CD4-positive, alpha-beta T cell treated with Interleukin-1 beta for 1 hour (primary cell): ENCODE data around the gene MYF6.

Experiments used
- DNase-seq, 2 donors: peaks; one replicate each; pipeline ENCODE4 v3.0.0-alpha.2; 2020 to 2022

The MYF6 gene

DNA sequence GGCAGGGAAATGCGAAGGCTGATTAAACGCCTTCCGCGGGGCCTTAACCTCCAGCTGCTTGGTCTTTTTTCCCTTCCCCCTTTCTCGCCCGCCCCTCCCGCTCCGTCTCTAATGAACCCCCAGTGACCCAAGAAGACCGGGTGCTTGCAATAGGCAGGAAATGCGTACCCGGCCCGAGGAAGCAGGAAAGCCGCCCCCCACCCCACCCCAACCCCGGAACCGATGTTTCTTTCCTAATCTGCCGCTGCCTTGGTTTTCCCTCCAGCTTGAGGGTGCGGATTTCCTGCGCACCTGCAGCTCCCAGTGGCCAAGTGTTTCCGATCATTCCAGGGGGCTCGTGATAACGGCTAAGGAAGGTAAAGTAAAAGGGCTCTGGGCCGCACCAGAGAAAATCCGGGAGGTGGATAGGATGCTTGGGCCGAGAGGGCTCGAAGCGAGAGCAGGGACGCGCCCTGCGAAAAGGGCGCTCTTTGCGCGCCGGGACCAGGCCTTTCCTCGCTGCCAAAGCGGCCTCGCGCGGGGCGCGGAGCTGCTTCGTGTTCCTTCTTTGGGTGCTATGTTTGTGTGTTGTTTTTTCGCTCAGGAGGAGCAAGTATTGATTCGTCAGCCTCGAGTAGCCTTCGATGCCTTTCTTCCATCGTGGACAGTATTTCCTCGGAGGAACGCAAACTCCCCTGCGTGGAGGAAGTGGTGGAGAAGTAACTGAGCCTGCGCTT, 983 bp downstream of the MYF6 start:
- no peak for DNase-seq

DNA sequence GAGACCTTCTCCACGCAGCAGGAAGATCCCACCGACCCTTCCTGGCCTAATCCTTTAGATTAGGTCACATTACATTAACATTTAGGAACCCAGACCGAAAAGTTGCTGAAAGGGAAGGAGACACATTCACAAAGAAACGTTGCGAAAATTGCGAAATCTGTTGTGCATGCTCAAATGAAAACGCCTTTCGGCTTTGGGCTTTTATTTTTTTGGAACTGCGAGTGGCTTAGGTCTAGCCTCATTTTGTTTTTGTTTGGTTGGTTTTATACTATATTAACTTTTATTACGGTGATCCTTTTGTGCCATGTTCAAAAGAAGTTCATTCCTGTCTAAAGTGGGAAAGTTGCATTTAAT, 1.5 kb downstream of the MYF6 start:
- DNase-seq, result no peak

DNA sequence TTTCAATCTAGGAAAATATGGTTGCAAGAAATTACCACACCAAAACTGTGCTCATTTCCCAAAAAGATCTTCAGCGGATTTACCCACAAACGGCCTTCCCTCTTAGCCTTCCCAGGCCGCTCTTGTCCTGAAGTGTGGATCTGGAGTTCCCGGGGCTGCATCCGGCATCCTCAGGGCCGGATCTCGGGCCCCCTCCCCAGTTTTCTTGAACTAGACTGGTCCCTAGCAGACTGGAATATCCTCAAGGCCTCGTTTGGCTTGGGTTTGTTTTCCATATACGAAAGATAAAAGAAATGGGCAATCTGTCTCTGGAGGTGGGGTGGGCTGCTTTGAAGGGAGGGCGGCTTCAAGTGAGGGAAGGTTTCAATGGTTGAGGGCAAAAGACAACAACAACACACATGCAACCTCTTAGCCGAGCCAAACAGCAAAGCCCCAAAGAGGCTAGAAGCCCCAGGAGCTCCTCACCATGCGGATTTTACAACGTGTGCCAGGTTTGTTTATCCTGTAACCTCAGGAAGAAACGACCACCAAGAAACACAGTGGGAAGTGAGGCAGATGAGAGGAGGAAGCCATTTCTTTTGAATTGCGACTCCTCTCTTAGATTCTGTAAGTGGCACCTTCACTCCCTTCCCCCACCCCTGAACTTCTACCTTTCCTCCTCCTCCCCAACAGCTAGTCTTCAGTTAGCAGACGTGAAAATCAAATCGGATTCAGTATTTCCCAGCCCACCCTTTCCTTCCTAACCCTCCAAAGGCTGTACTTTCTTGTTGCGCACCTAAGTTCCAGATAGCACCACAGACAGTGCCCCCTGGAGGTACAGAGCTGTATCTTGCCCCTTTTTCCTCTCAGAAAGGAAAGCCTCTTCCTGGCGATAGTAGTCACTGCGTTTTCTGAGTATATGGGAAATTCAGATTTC, 2.6 kb downstream of the MYF6 start:
- no peak for DNase-seq

DNA sequence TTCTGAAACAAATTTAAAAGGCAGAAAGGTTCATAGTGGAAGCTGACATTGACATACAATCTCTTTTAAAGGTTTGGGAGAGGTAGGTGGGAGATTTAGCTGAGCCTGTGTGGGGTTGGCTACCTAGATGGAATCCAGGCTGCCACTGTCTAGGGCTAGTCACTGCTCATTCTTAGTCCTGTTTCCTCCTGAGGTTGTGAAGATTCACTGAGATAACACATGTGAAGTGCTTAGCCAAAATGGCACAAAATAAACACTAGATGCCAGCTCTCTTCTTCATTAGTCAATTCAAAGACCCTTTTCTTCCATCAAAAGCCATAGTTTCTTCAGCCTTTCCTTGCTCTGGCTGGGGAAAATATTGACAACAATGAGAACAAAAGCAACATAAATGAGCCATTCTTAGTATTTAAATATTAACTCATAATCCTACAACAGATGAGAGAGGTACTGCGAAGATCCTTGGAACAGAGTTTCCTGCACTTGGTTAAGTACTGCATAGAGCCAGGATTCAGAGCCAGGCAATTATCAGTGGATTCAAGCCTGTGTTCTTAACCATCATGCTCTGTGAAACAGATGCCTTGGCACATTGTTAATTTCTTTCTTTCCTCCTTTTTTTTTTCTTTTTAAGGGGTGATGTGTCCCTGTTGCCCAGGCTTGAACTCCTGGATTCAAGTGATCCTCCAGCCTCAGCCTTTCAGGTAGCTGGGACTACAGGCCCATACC, 3.5 kb downstream of the MYF6 start:
- DNase-seq, result no peak

DNA sequence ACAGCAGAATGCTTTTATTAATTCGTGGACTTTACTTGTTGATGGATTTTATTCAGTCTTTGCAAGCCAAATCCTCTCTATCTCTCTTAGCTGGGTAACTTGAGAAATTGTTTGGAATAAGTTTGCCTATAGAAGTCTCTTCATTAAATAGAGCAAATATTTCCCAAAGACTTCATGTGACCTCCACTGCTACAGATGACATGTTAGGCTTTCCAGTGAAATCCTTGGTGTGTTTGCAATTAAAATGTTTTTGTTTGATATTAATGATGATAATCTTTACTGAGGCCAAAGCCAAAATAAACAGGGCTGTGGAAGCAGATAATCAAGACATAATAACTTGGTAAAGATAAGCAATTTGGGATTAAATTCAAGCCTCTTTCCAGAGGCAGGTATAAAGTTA, 4.4 kb downstream of the MYF6 start:
- DNase-seq, result no peak

DNA sequence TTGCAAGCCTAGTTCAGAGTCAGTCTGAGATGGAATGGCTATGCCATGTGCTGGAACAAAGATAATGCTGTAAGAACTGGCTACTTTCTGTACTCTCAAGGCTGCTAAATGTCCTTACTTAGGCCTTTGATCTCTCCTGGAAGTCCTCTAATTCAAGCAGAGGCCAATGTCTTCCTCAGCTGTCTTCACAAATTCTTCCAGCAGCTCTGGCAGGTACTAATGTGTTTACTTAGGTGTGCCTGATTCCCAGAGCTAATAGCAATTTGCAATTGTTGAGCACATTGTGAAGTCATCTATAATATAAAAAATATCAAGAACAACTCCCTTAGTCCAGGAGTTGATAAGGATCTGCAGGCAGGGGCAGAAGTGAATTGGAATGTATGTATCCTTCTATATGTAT, 5.4 kb downstream of the MYF6 start:
- DNase-seq, result no peak

DNA sequence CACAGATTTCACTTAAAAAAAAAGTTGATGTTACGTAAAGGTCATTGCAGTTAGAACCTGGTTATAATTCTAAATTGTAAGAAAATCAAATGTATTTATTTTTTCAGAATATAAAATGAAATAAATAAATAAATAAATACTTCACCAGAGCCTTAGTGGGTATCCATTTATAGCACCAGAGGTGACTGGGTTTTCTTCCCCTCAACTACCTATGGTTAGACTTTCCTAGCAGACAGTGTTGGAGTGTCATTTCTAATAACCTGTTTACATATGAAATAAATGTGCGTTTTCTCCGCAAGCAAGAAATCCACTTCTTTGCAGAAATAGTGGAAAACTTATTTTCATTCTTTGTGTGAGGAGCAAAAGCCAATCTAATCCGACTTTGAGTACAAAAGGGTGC, 6.0 kb downstream of the MYF6 start:
- DNase-seq, result no peak

DNA sequence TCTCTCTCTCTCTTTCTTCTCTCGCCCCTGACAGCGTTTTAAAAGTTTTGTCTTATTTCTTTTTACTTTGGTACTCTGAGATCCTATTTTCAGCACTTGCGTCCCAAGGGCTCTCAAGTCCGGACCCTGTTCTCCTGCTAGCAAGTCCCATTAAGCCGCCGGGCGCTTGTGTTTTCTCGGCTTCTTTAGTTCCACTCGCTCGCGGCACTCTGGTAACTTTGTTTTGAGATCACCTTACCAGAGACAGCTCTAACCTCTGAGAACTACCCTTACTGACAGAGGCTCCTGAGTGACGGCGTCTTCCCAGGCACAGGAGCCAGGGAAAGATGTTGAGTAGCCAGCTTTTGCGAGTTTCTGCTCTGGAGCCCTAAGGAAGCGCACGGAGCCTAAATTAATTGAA, 6.6 kb downstream of the MYF6 start:
- no peak for DNase-seq

DNA sequence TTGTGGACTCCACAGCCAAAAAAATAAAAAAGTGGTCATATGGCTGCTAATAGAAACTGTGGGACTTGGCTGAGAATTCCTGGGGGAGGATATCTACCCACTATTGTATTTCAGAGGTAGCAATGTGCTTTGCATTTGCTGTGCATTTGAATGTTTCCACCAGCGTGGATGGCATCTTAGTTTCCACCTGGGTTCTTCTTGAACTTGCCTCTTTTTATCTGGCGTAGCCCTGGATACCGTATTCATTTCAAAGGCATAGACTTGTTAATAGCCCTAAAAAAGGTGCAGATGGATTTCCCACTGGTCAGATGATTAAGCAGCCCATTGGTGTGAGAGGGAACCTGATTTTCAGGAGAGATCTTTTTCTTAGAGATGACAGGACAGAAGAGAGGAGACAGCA, 7.4 kb downstream of the MYF6 start:
- DNase-seq, result no peak

DNA sequence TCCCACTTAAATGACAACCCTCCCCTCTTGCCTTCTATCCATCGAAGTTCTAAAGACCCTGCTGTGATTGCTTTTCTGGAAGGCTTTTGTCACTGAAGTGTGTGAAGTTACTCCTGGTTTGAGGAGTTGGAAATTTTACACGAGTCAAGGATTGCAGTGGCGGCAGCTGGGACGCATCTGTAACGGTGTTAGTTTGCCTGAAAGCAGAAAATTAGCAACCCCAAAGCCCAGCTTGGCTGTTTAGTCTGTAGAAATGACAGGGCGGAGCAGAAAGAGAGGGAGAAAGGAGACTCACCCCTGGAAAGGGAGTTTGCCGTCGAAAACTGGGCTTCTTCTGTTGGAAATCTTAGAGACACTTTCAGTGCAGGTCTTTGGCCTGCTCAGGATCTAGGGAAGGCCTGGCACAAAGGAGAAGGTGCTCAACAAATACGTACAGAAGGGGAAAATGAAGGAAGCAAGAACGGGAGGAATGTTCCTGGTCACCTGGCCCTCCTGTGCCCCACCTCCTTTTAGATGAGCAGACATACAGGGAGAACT, 8.3 kb downstream of the MYF6 start:
- no peak for DNase-seq

DNA sequence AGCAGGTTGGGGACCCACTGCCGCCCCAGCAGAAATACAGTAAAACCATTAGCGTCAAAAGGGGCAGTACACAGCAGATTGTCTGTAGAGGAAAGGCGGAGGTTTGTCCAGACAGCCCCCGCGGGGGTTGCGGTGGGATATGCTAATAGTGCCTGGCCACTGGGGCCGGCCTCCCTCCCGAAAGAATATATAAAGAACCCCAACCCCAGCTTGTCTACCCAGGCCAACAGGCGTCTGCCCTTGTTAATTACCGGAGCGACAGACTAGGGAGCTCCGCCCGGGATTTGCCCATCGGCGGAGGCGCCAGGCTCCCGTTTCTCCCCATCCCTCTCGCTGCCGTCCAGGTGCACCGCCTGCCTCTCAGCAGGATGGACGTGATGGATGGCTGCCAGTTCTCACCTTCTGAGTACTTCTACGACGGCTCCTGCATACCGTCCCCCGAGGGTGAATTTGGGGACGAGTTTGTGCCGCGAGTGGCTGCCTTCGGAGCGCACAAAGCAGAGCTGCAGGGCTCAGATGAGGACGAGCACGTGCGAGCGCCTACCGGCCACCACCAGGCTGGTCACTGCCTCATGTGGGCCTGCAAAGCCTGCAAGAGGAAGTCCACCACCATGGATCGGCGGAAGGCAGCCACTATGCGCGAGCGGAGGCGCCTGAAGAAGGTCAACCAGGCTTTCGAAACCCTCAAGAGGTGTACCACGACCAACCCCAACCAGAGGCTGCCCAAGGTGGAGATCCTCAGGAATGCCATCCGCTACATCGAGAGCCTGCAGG, 9.4 kb downstream of the MYF6 start, which contains the start of gene MYF5:
MYF5 (plus strand) TSS at position 217 of the 774 bp plus-strand sequence; CDS start at position 369, 152 bp downstream.
- no peak for DNase-seq

DNA sequence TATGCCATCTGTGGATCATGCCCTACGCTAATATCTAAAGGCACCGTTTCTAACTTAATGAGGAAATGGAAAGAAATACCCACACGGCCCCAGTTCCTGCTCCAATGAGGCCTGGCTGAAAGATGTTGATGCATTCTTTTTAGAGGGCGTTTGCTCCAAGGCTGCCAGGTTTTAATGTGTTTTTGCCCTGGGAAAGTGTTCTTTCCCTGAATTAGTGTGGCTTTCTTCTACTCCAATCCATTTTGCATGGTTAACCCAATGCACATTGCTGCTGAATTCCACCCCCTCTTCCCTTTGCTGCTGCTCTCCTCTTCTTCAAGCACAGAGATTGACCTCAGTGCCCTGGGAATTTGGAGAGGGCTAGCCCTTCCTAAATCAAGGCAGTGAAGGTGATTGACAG, 10.4 kb downstream of the MYF6 start:
- no peak for DNase-seq

DNA sequence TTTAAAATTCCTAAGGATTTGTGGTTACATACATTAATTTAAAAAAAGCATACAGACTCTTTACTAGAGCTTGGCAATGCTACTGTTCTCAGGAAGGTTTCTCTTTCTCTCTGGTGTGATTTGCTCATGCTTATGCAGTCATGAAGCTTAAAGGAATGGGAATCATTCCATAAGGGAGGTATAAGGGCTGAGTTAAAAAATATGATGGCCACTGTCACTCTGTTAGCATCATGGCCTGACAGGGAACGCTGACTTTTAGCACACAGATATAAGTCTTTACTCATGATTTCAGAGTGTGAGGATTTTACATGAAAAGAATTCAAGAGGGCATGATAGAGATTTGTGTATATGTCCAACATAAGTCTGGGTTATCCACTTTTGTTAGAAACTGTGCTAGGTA, 13.1 kb downstream of the MYF6 start:
- no peak for DNase-seq

DNA sequence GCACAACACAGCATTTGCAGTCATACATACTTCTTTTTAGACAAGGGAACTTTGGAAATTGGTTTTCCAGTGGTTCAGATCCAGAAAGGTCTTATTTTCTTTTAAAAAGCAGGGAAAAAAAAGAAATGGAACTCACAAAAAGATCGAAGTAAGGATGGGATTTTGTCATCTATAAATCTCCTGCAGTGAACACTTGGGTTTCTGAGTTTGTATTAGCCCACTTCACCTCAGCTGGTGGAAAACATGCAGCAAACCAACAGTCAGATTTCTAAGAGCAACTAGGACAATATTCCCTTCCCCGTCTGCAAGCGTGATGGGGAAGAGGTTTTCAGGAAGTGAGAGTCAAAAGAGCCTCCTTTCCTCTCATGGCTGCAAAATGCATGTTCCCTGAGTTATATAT, 13.9 kb downstream of the MYF6 start:
- DNase-seq, result no peak

DNA sequence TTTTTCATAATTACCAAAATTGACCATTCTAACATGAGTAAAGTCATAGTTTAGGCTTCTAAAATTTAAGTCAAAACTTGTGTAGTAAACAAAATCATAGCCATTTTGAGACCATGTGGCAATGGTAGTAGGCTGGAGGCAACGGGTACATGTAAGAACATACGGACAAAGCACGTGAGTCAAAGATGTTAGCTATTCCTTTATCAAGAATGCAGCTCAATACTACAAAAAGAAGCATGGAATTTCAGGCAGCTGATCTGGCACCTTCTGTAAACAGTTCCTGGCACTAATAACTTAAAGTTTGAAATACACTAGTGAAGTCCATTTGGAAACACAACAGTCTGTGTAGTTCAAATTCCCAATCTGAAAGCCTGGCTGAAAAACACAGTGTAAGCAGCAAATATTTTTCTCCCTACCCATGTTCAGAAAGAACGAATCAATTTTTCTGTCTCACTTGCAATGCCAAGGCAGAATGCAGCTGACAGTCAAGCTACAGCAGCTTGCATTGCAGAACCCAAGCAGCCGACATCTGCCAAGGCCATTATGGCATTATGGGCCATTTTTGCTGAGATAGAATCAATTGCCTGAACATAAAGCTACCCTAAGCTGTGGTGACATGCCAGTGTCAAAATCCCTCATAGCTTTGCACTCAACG, 38.5 kb downstream of the MYF6 start:
- DNase-seq, result no peak

DNA sequence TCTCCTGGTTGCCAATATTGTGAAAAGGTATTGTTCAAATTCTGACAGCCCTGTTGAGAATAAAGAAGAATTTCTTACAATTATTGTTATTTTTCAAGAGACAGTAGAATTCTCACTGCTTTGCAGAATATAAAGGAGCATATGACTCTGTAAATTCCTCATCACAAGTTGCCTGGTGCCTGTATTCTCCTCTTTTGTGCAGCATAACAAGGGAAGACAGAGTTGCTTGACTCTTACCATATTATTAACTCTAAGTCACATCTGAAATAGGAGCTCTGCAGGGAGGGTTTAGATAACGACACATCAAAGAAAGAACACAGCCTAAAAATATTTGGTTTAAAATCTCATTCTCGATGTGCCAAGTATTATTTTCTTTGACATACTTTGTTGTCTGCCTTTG, 40.4 kb downstream of the MYF6 start:
- DNase-seq, result no peak

DNA sequence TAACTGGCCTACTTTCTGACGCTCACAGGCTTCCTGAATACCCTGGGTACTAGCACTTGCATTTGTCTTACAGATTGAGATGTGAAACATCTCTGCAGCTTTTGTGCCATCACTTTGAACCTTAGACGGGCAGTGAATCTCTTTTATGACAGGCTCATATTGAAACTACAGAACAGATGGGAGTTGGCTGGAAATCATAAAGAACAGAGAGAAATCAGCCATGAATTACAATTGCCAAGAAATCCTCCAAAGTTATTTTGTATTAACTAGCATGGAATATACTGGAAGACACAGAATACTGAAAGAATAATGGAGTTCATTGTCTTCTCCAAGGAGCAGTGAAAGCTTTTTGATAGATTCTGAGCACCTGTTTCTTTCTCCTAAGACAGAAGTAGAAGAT, 42.0 kb downstream of the MYF6 start:
- DNase-seq, result no peak

DNA sequence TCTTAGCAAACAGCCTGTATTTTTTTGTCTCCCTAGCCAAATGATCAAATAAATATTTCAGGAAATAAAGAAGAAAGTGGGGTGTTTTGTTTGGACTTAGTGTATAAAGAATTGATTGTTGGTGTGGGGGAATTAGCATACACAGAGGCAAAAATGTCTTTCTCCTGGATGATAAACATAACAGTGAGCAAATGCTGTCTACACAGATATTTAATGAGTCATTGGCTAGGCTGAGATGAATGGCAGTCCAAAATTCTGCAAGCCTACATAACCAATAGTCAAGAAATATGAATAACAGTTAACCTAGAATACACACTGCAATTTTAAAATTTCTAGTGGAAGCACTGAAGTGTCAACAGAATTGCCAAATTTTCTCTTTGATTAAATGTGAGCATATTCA, 45.0 kb downstream of the MYF6 start:
- no peak for DNase-seq

DNA sequence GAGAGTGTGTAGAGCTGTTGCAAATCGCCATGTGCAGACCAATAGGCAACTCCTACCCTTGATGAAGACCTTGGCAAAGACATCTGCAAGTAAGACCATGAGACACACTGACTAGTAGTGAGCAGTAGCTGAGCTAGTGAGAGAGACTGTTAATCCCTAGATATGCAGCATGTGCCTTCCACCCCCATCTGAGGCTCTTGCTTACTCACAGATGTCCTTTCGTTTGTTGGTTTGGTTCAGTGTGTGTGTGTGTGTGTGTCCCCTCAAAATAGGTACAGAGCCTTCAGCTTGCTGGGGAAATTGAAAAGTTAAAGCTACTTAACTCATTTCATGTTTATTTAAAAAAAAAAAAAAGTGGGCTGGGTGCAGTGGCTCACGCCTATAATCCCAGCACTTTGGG, 46.8 kb downstream of the MYF6 start:
- DNase-seq, result no peak

DNA sequence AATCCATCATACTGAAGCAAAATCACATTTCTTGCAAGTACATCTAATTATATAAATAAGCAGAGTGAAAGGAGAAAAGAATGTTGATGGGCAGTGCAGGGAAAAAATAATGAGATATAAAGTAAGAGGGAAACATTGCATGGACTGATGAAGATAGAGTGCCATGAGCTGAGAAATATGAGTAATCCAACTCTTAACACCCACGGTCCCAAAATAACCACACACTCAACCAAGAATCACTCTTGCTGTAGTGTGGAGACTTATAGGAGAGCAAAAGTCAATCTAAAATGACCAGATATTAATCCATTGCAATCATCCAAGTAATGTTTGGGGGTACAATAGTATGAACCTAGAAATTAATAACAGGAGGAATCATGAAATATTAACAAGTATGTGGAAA, 49.4 kb downstream of the MYF6 start:
- no peak for DNase-seq
